ENCODE data around the gene TGIF1.

Gene TGIF1

DNA sequence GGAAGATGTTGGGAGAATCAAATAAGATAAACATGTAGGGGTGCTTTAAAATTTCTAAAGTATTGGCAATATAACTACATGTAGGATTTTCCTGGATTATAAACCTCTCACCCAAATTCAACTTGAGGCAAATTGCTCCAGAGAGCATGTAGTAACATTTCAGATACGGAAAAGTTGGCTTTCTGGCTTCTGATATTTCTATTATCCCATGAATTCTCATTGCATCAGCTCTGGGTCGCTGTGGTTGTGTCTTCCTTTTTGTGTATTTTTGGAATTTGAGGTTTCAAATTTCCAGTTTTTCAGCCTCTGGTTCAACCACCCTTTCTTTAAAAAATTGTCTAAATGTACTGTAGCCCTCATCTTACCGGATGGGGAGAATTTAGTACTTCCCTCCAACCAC, 32.3 kb downstream of the TGIF1 start:
- ChIA-PET CTCF (interaction anchor here (0.9 to 1.9 kb wide), 2 partner anchors 9 to 29 kb away, joined by 3 to 4 read pairs; no protein-coding TSS in a partner anchor), POLR2A (no interaction called here)
- DNase-seq (ENCODE audit: extremely low spot score): no peak
- TF ChIP-seq, protein P1, sequence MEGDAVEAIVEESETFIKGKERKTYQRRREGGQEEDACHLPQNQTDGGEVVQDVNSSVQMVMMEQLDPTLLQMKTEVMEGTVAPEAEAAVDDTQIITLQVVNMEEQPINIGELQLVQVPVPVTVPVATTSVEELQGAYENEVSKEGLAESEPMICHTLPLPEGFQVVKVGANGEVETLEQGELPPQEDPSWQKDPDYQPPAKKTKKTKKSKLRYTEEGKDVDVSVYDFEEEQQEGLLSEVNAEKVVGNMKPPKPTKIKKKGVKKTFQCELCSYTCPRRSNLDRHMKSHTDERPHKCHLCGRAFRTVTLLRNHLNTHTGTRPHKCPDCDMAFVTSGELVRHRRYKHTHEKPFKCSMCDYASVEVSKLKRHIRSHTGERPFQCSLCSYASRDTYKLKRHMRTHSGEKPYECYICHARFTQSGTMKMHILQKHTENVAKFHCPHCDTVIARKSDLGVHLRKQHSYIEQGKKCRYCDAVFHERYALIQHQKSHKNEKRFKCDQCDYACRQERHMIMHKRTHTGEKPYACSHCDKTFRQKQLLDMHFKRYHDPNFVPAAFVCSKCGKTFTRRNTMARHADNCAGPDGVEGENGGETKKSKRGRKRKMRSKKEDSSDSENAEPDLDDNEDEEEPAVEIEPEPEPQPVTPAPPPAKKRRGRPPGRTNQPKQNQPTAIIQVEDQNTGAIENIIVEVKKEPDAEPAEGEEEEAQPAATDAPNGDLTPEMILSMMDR (IDR thresholded peaks at IDR 0.05; ENCODE audit: control extremely low read depth, extremely low read depth, low read depth, missing control alignments): no peak

DNA sequence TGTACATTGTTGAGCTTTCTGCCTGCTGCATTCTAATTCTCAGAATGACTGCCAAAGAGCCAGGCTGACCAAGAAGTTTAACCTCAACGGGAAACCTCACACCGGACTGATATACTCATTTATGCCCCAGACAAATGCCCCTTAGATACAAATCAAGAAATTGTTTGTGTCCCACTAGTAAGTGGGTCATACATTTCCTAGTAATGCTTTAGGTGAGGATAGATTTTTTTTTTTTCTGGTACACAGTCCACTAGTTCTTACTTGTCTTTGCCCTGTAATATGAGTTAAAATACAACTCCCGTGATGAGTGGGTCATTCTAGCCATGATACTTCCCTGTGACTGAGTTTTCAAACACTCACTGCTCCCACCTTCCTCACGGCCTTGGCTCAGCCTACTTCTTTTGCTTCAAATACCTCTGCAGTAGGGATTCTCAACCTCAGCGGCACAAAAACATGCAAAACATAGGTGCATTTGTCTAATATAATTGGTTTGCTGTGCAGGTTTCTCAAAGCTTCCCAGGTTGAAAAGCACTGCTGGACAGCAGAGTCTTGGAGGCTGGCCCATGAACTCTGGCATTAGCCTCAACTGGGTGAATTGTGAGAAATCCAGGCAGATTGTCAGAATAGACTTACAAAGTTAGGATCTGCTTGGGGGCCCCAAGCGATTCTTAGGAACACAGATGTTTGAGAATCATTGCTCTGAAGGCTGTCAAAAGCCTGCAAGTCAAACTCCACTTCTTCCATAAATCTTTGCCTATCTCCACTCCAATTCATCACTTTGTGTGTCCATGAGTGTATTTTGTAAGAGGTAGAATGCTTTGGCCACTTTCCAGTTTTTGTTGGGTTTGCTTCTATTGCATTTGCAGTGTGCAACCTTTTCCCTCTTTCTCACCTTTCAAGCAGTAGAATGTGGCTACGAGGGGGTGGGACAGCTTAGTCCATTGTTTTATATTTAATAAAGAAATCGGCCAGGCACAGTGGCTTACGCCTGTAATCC, 35.5 kb downstream of the TGIF1 start:
- POLR2A ChIA-PET: interaction anchor here (0.6 kb wide), 1 partner anchor 672 kb away, joined by 5 read pairs; no protein-coding TSS in a partner anchor
- CTCF ChIA-PET: interaction anchor here (2.0 kb wide), 1 partner anchor 31 kb away, joined by 6 read pairs; no protein-coding TSS in a partner anchor
- DNase-seq (ENCODE audit: extremely low spot score): no peak
- TF ChIP-seq, protein P1 (IDR thresholded peaks at IDR 0.05; ENCODE audit: control extremely low read depth, extremely low read depth, low read depth, missing control alignments): no peak

DNA sequence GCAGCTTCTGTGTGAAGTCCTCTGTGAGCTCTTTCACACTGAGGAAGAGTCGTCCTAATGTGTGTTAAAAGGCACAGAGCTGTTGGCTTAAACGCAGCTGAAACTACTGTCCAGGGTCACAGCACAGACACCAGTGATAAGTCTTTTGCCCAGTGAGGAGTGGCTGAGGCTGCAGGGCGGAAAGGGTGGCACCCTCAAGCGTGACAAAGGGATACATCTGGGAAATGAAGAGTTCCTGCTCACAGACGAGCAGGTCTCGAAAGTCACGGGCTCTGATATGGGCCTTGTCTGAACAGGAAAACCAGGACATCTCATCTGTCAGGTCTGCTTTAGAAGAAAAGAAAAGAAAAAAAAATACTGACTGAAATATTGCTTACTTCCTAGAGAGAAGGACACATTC, 36.5 kb downstream of the TGIF1 start:
- CTCF ChIA-PET: interaction anchor here (2.0 kb wide), 1 partner anchor 32 kb away, joined by 6 read pairs; no protein-coding TSS in a partner anchor
- DNase-seq (ENCODE audit: extremely low spot score): no peak
- POLR2A ChIA-PET: interaction anchor here (0.6 kb wide), 1 partner anchor 673 kb away, joined by 5 read pairs; no protein-coding TSS in a partner anchor
- TF ChIP-seq, protein P1 (IDR thresholded peaks at IDR 0.05; ENCODE audit: control extremely low read depth, extremely low read depth, low read depth, missing control alignments): no peak

DNA sequence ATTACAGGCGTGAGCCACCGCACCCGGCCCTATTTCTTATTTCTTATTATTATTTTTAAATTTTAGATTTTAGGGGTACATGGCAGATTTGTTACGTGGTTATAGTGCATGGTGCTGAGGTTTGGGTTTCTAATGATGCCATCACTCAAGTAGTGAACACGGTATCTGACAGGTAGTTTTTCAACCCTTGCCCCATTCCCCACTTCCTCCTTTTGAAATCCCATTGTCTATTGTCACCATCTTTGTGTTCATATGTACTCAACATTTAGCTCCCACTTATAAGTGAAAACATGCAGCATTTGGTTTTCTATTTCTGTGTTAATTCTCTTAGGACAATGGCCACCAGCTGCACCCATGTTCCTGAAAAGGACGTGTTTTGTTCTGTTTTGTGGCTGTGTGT, 39.5 kb downstream of the TGIF1 start:
- TF ChIP-seq, protein P1 (IDR thresholded peaks at IDR 0.05; ENCODE audit: control extremely low read depth, extremely low read depth, low read depth, missing control alignments): no peak
- DNase-seq (ENCODE audit: extremely low spot score): no peak
- CTCF ChIA-PET: no interaction called here
- POLR2A ChIA-PET: no interaction called here

DNA sequence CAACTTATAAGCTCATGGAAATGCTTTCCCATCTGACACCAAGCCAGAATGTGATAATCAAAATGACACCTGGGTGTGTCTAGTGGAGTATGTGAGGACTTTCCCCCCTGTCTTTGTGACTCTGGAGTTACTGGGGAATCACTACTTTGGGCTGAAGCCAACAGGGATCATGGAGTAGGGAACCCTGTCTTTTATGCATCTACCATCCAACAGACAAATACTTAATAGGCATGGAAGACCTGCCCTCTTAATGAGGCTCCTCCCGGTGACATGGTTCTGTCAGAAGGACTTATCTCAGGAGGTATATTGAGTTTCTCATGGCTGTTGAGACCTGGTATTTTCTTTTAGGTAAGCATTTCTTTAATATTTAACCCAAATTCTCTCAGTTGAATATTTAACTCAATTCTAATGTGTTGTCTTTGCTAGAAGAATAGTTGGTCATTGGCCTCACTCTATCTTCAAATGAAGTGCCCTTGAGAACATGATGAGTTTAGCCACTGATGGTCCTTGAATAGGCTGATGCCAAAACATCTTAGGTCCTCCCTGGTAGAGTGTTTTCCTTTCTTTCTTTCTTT, 42.1 kb downstream of the TGIF1 start:
- ChIA-PET POLR2A (no interaction called here), CTCF (interaction anchor here (1.0 to 1.2 kb wide), 3 partner anchors 11 to 195 kb away, joined by 3 to 4 read pairs (median 4); no protein-coding TSS in a partner anchor)
- DNase-seq (ENCODE audit: extremely low spot score): no peak
- TF ChIP-seq, protein P1 (IDR thresholded peaks at IDR 0.05; ENCODE audit: control extremely low read depth, extremely low read depth, low read depth, missing control alignments): no peak

DNA sequence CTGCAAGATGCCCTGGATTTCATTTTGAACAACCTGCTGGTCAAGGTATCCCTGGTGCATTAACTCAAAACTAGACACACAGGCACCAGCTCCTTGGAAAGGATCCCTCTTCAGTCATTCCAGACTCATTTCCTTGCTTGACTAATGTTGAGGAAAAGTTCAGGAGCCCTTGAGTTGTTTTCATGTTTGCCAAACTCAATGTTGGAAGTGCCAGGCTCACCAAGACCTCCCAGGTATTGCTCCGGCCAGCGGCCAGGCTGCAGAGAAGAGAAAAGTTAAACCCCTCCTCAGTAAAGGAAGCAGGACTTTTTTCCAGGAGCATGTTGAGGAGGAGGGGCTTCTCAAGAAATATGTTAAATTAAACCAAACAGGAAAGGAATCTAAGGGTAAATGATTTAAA, 42.7 kb downstream of the TGIF1 start:
- no peak for DNase-seq (ENCODE audit: extremely low spot score)
- ChIA-PET POLR2A (no interaction called here), CTCF (no interaction called here)
- TF ChIP-seq, protein P1 (IDR thresholded peaks at IDR 0.05; ENCODE audit: control extremely low read depth, extremely low read depth, low read depth, missing control alignments): no peak
